Right forelimb (tissue), 1 donor: ENCODE measurements around the gene ATP12A.
"Not testable (repeated sequence)": the region's sequence is repeated elsewhere in the genome, so short reads cannot be mapped to it uniquely, and the experiment has no call there.

Experiments used
- DNase-seq: peaks from one replicate; pipeline ENCODE4 v3.0.0-alpha.2; 2018

Gene ATP12A

GRCh38 chr13:24691381-24691780 is 11.2 kb downstream of the ATP12A start:
- DNase-seq = no peak

GRCh38 chr13:24692561-24692960 is 12.4 kb downstream of the ATP12A start:
- DNase-seq = no peak

GRCh38 chr13:24693862-24694471 is 13.8 kb downstream of the ATP12A start:
- no peak for DNase-seq

GRCh38 chr13:24694907-24695306 is 14.7 kb downstream of the ATP12A start:
- DNase-seq = no peak

GRCh38 chr13:24698686-24699085 is 18.5 kb downstream of the ATP12A start:
- no peak for DNase-seq

- DNase-seq = no peak
Observed at GRCh38 chr13:24699541-24699940, 19.3 kb downstream of the ATP12A start.

DNA sequence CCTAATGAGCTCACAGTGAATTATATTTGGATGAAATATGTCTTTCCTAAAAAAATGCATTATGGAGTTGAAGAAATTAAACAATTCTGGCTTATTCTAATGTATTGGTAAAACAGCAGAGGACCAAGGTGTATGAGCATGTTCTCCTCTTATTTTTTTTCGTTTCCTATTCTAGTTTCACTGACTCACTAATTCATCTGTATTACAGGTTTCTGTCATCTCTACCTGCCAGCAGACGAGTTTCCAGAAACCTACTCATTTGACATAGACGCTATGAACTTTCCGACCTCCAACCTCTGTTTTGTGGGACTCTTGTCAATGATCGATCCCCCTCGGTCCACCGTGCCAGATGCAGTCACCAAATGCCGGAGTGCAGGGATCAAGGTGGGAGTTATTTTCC is 20.3 kb downstream of the ATP12A start:
- no peak for DNase-seq

DNA sequence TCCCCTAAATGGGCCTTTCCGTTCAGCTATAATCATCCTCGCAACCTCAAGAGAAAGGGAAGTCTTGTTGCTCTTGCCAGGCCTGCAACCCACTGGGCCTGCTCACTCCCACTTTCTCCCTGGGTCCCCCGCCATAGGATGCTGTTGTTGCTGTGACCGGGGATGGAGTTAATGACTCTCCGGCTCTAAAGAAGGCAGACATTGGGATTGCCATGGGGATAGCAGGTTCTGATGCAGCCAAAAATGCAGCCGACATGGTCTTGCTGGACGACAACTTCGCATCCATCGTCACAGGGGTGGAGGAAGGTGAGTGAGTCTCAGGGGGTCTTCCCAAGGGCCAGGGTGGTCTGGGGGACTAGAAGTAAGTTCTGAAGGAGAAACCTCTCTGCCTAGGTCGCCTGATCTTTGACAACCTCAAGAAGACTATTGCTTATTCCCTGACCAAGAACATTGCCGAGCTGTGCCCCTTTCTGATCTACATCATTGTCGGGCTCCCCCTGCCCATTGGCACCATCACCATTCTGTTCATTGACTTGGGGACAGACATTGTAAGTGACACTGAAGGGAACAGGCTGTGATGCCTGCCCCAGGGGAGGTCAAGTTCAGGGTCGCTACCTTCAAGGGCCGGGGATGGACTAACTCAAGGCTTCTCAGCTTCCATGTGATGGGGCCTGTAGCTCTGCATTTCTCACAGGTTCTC is 26.8 kb downstream of the ATP12A start:
- no peak for DNase-seq

GRCh38 chr13:24709186-24709913 is 29.1 kb downstream of the ATP12A start:
- no peak for DNase-seq

DNA sequence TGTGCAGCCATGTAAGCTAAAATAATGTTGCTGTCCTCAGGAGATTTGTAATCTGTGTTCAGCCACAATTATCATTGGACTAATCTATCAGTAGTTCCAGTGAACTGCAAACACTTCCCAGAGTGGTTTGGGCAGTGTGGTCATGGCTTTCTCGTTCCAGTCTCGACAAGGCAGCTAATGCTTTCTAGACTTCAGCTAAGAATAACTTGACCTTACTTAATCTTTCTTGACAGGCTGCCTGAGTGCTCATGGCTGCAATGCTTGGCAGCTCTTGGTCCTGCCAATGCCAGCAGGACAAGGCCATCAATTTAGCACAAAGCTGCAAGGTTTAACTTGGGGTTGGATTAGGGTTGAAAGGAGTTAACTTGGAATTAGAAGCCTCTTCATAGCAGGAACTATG is 32.8 kb downstream of the ATP12A start:
- no peak for DNase-seq

DNA sequence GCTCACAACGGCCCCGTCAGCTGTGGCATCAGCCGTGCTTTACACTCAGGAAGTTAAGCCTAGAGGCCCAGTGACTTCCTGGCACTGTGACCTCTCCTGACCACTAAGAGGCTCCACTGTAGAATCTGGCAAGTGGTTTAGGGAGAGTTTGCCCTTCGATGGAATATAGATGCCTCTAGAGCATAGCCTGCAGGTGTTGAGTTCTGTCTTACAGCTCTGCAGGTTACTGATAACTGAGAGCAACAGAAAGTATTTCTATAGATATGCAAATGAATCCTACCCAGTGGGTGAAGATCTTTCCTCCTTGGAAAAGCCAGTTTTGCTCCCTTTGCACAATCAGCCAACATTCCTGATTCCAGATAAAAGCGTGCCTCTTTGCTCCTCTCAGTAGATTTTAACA is 35.8 kb downstream of the ATP12A start:
- no peak for DNase-seq

GRCh38 chr13:24716446-24716845 is 36.2 kb downstream of the ATP12A start:
- no peak for DNase-seq

- DNase-seq = no peak
Observed at GRCh38 chr13:24717217-24717616, 37.0 kb downstream of the ATP12A start.

DNA sequence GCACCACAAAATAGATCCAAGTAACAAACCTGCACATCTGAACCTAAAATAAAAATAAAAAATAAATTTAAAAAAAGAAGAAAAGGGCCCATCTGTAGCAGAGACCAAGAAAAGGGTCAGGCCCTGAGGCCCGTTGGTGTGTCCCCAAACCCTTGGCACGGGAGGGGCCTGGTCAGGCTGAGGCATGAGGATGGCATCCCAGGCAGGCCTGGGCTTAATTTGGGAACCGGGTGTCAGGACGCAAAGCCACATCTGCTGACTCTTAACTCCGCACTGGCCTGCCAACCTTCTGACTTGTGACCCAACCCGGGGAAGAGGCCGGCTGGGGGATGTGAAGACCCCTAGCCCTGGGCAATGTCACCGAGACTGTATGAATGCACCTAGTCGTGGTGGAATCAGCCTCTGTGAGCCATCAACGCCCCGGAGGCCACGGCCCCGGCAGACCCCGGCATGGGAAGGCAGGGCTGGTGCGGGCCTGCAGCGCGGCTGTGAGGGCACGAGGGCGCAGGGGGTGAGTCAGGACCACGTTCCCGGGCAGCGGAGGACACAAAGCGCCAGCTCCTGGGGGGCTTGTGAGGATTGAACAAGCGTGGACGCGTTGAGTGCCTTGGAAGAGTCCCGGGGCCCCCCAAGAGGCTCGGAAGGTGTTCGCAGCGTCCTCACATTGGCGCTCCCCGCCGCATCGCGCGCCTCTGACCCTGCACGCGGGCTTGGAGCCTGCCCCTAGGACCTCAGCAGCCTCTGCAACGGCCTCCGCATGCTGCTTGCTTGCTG is 38.2 kb downstream of the ATP12A start:
- no peak for DNase-seq

GRCh38 chr13:24719139-24719538 is 38.9 kb downstream of the ATP12A start:
- DNase-seq = no peak

GRCh38 chr13:24723206-24723605 is 43.0 kb downstream of the ATP12A start:
- DNase-seq = no peak

GRCh38 chr13:24724714-24725113 is 44.5 kb downstream of the ATP12A start:
- no peak for DNase-seq

DNA sequence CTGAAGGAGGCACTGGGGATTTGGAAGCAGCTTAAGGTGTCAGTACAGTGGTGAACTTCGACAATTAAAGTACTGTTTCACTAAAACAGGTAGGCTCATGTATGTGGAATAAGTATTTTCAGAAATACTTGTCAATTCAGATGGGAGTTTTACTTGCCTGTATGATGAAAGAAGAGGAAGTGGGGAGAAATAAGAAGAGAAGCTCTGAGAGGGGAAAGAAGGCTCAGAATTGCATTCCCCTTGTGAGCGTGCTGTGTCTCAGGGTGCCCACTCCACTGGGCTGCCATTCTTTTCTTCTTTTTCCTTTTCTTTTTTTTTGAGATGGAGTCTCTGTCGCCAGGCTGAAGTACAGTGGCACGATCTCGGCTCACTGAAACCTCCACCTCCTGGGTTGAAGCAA is 45.2 kb downstream of the ATP12A start:
- no peak for DNase-seq

DNA sequence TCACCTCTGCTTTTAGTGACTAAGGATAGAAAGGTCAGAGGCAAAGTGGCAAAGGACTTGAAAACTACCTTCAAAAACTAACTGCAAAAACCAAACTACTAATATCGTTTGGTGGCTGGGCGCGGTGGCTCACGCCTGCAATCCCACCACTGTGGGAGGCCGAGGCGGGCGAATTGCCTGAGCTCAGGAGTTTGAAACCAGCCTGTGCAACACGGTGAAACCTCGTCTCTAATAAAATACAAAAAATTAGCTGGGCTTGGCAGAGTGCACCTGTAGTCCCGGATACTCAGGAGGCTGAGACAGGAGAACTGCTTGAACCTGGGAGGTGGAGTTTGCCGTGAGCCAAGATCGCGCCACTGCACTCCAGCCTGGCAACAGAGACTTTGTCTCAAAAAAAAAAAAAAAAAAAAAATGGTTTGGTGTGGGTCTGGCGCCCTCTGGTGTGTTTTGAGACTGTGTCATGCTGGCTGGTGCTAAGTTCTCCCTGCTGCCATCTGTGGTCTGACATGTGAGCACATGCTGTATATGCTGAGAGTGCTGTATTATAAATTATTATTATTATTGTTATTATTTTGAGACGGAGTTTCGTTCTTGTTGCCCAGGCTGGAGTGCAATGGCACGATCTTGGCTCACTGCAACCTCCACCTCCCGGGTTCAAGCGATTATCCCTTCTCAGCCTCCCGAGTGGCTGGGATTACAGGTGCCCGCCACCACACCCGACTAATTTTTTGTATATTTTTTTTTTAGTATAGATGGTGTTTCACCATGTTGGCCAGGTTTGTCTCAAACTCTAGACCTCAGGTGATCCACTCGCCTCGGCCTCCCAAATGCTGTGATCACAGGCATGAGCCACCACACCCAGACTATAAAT is 47.8 kb downstream of the ATP12A start:
- DNase-seq = no peak

DNA sequence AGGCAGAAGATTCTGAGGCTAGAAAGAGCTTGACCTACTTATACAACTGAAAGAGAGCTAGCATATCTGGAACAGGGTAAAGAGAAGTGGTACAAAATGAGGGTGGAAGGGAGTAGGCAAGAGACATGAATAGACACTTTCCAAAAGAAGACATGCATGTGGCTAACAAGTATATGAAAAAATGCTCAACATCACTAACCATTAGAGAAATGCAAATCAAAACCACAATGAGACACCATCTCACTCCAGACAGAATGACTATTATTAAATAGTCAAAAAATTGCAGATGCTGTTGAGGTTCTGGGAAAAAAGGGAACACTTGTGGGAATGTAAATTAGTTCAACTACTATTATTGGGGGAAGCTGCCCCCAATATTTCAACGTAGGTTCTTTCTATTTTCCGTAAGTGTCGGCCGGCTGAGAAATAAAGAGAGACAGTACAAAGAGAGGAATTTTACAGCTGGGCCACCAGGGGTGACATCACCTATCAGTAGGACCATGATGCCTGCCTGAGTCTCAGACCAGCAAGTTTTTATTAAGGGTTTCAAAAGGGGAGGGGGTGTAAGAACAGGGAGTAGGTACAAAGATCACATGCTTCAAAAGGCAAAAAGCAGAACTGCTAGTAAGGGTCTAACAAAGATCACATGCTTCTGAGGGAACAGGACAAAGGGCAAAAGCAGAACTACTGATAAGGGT is 50.8 kb downstream of the ATP12A start:
- not testable (repeated sequence) for DNase-seq

DNA sequence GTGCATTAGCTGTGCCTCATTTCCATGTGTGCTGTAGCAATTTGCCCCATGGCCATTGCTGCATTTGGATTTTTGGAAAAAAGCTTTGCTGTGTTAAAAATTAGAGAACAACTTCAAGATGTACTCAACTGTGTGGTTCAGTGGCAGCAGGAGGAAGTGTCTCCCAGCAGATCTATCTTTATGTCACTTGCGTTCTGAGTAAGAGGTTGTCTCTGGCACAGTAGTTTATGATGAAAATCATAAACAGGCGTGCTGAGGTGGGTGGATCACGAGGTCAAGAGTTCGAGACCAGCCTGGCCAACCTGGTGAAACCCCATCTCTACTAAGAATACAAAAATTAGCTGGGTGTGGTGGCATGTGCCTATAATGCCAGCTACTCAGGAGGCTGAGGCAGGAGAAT is 54.7 kb downstream of the ATP12A start:
- DNase-seq = no peak

DNA sequence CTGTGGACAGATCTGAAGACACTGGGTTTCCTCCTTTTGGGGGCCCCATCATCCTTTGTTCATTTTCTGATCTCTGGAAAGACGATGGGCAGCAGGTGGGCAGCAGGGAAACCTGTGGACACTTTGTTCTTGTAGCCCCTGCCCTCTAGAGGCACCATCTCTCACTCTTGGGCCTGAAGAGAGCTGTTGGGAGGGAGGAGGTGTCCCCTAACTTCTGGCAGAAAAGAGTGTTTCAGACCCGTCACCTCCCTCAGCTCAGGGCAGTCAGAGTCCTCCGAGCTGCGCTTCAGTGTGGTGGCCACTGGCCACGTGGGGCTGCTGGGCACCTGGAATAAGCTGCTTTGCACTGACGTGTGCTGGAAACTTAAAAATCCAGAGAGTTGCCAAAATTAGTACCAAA is 56.8 kb downstream of the ATP12A start:
- no peak for DNase-seq
